GM18867 (cell line): ENCODE results near the gene FAM222A.

Experiments
- ATAC-seq: cut with Tn5 transposase; IDR thresholded peaks from one replicate; pipeline ENCODE4 v1.9.1; 2021; ENCODE audit warnings: mild to moderate bottlenecking, moderate library complexity; ENCODE audit not compliant: unreplicated experiment

Gene FAM222A

GRCh38 chr12:109817627-109818231 lies 104.1 kb downstream of the FAM222A start:
- no peak for ATAC-seq

DNA sequence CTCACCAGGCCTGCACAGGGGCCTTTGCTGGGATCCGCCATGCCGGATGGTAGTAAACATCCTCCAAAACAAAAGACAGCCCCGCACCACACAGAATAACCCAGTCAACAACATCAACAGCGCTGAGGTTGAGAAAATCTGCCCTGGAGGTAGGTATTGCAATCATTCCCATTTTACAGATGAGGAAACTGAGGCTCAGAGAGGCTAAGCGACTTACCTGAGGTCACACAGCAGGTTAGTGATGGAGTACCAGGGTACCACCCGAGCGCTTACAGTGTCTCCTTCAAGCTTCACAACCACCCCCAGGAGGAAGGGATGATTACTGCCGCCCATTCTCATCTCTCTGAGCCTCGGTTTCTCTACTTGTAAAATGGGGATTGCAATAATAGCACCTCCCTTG lies 104.6 kb downstream of the FAM222A start:
- ATAC-seq = no peak

GRCh38 chr12:109818905-109819500 lies 105.4 kb downstream of the FAM222A start:
- ATAC-seq = no peak
